HK-2 (cell line): ENCODE measurements around the gene IMPG1.
"Not testable (repeated sequence)": the region's sequence is repeated elsewhere in the genome, so short reads cannot be mapped to it uniquely, and the experiment has no call there.

Experiments used
- DNase-seq: peaks from one replicate; pipeline ENCODE4 v3.0.0-alpha.2; 2018; ENCODE audit not compliant: unreplicated experiment

IMPG1 gene

DNA sequence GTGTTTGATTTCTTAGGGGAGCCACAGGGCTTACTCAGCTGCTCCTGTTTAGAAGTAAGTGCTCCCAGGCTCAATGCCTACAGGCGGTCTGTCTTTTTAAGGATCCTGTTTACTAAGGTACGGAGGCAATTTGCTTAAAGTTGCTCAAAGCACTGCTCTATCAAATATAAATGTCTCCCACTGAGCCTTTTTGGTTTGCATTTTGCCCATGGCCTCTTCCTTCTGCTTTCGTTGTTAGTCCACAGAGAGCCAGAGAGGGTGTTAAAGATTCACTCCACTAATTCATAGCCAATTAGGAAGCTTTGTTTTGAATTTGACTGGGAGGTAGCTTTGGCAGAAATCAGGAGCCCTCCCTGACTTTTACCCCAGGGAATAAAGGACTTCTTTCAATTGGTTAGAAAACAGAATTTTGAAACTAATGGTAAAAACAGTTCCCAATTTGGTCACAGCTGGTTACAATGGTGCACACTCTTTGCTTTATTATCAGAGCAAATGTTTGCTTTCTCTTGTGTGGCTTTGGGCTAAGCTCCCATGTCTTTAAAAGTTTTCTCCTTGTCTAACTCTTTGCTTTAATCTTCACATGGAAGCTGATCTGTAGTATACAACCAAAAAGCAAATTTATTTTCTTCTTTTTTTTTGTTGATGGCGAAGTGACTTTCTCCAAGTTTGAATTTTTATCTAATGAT, 126.2 kb downstream of the IMPG1 start:
- no peak for DNase-seq

DNA sequence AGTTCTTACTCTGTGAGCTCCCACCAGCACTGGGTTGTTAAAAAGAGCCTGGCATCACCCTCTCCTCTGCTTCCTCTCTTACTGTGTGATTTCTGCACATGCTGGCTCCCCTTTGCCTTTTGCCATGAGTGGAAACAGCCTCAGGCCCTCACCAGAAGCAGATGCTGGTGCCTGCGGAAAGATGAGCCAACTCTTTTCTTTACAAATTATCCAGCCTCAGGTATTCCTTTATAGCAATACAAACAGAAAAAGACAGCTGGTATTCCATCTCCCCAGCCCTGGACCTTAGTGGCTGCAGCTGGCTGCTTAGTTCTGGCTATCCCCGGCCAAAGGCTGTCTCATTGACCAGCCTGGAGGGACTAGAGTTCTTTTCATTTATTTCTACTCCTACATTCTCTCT, 129.1 kb downstream of the IMPG1 start:
- DNase-seq, result no peak

DNA sequence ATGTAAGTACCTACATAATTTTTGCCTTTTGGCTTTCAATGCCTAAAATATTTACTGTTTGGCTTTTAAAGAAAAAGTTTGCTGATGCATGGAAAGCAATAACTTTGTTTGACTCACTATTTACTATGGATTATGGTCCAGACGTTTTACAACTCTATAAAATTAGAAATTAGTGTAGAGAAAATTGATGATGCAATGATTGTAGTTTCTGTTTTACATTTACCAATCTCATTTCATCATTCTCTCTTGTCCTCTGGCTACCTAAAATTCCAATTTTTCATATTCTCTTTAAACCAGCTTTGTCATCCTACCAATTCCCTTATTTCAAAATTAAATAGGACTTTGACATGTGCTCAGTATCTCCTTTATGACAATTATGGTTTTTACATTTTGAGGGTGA, 131.0 kb downstream of the IMPG1 start:
- DNase-seq, result no peak

DNA sequence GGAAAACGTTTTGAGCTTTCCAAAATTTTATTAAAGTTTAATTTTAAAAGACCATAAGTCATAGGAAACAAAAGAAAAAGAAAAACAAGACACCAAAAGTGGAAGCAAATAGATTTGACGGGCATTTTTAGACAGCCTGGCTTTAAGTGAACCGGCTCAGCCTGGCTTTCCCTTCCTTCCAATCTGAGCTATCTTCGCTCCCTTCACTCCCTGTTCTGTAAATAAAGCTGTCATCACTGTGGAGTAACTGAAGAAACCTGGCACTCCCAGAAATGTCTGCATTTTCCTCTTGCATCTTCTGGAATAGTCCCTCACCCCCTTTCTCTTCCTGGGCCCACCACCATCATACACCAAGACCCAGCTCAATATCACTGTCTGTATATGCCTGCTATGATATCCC, 131.9 kb downstream of the IMPG1 start:
- DNase-seq, result no peak

DNA sequence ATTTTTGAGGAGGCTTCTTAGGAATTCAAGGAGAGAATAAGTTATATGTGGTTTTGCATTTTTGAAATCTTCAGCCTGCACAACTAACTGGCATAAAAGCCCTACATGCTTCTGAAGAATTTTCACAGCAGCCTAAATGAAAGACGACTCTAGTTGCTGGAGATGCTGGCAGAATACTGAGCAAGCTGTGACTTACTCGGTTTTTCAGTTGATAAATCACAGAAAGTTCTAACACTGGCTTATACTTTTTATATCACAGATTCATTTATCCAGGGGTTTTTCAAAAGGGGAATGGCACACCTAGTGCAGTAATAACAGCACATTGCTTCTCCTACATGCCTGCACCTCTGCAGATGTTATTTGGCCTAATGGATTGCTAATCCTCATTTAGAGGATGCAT, 134.6 kb downstream of the IMPG1 start:
- DNase-seq, result no peak

DNA sequence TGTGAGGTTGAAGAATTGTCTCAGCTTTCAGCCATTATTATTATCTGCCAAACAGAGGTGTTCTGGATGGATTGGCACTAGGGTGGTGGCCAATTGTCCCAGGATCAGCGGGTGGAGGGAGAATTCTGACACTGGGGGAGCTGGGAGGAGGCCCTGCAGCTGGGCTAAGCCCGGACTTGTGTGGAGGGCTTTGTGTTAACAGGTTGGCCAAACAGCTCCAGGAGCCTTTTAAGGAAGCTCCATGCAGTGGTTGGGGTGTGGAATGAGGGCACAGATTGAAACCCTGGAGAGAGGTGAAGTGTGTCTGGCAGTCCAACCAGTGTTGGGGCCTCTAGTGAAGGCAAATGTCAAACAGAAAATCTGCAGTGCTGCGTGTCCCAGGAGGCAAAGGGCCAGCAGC, 135.8 kb downstream of the IMPG1 start:
- no peak for DNase-seq

DNA sequence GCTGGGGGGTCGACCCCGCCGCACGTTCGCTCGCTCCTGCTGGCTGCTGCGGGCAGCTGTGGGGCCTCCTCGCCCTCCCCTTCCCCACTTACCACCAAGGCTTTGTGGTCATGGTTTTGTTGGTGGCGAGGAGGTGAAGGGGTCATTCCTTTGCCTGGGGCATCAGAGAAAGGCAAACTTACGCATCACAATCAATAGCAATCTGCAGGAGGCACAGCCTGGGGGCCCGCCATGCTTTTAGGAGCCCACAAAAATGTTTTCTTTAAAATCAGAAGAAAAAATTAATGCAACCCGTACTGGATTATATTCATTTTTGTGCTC, 137.0 kb downstream of the IMPG1 start:
- no peak for DNase-seq

DNA sequence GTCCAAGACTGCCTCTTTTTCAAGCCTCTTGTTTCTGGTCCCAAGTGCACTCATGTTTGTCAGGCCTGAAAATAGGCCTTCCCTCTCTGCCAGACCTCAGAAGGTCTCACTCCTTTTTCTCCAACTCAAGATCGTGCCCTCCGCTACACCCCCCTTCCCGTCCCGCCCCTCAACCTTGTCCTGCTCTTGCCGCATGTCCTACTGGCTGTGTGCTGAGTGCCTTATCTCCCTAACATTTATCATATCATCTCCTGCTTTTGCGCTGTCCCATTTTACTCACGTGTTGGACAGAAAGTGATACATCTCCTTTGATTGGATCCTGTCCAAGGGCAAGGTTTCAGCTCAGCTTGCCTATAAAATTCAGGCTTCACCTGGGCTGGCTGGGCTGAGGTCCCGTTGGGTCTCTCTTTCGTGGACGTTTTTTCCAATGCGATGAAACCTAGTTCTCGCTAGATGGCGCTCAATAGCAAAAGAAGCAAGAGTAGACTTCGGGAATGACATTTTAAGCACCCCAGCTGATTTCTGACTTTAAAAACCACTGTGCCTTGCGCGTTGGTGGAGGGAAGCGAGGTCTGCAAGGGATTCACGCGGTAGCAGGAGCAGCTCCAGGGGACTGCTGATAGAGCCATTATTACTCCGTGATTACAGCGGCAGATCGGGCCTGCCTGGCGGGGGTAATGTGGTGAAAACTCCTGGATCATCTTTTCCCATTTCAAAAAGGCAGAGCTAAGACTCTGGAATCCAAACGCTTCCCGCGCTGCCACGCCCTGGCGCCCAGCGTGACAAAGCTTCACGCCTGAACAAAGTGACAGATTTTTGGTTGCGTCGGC, 137.6 kb downstream of the IMPG1 start:
- DNase-seq, result peak; percentile 48

DNA sequence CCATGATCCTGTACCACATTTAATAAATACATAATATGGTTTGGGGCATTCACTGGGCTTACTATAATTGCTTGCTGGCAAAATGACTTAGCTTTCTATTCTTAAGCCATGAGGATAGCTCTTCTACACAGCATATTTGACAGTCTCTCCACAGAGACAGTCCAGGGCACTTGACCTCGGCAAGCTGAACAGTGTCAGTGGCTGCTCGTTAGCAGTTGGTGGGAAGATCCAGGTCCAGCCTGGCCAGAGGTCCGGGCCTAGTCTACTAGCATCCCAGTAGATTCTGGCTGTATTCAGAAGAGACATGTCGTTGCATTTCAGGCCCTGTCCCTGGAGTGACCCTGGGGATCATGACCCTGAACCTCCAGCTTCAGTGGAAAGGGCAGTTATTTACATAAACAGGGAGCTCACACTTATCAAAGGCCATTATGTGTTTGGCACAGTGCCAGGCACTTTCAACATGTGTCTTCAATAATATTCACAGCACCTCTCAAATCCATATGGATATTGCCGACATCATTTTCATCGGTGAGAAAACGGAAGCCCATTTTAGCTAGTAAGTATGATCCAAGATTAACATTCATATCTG, 139.0 kb downstream of the IMPG1 start:
- no peak for DNase-seq

DNA sequence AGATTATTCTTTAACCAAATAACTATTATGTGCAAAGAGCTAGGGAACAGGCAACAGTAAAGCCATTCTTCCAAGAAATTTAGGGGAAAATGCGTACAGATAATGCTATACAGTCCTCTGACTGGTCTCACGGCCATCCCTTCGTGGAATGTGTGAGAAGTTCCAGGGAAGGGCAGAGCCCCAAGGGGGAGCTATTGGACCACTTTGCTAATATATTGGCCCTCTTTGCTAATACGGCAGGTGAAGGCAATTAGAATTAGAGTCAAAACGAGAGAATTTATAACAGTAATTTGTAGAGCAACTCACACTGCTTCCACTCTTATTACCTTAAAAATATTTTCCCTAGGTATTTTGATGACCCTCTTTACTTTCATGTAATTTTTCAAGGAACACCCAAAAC, 140.4 kb downstream of the IMPG1 start:
- no peak for DNase-seq

DNA sequence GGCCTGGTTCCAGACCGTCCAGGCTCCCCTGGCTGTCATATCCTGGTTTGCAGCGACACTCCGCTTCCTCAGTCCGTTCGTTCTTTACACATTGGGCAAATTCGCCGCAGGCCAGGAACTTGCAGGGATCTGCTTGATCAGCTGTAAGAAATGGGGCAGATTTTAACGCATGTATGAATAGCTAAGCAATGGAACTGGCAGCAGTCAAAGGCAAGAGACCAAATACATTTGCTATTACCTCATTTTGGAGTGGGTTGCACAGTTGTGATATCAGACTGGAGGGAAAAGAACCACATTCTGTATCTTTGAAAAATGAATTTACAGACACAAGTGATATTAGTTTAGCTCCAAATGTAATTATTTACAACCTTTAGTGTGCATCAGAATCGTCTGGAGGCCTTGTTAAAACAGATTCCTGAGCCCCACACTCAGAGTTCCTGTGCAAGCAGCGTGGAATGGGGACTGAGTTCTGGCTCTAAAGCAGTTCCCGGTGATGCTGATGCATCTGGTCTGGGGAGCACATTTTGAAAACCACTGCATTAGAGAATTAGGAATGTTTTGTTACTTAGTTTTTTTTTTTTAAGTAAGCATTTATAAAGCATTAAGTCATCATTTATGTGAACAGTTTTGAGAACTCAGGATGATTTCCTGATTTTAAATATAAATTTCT, 141.3 kb downstream of the IMPG1 start:
- no peak for DNase-seq

DNA sequence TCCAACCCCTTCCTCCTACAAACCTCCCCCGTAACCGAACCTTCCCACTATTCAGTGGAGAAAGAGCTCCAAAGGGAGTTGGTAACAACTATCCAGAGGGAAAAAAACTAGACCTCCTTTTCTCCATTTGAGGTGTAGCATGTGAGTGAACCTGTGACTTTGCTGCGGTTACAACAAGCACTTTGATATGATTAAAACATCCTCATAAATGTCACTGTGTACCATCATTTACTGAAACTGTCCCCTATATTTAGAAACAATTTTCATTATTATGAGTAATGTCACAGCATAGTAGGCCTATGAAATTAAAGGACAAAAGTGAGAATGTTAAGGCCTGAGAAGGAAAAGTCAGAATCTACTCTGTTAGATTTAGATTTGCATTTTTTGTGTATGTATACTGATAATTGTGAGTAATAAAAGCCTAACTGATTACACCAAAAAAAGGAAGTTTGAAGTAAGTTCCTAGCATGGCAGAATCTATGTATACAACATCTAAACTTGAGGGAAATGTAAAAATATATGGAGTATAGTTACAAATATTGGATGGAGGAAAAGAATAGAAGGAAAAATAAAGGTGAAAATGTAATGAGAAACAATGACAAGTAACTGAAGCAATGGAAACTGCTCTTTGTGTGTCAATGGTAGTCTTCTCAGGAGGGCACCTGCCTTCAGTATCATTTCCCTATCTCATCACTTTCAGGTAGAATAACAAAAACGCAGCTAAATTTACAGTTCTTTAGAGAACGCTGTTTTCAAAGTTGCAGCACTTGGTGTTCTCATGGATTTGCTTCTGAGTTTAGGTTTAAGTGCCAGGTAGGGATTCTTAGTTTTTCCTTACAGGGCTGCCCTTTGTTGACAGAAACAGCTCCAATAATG, 145.9 kb downstream of the IMPG1 start:
- no peak for DNase-seq

DNA sequence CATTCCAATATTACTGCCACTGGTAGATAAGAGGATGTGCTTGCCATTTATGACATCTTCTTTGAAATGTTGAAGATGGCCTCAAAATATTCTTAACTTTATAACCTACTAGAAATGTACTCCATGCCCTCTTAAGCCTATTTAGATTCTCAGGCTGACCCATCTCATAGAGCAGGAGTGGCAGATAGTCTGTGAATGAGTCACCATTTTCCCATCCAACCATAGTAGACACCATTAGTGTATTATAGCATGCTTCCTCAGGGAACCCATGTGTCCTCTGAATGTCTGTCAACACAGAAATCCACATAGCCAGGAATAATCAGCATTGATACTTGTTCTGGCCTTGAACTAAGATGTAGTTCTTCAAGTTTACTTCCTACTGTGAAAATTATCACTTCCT, 150.2 kb downstream of the IMPG1 start:
- no peak for DNase-seq

DNA sequence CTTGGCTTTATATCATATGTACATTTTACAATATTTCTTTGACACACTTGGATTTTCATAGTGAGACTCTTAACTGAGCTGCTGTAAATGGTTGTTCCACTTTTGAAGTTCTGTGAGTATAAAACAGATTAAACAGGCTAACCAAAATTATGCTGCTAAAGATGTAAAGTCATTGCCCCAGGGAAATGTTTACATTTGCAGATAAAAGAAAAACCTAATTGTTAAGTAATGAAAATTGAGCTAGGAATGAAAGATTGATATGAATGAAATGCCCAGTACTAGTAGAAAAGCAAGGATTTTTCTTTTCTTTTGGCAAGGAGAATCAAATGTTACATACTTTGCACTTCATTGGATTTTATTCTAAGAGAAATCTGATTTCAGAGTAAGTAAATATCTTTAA, 159.4 kb downstream of the IMPG1 start:
- no peak for DNase-seq

DNA sequence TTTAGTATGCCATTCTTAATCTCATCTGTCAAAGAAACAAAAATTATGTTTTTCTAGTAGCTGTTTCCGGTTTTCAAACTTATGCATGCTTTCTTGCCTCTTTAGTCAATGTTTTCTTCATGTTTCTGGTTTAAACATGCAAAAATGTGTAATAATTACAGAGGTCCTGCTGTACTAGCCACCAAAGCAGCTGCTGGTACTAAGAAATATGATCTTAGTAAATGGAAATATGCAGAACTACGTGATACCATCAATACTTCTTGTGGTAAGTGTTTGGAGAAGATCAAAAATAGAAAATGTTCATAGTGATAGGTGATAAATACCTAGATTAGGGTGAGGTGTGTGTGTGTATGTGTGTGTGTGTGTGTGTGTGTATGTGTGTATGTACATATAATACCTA, 165.0 kb downstream of the IMPG1 start:
- DNase-seq, result no peak

DNA sequence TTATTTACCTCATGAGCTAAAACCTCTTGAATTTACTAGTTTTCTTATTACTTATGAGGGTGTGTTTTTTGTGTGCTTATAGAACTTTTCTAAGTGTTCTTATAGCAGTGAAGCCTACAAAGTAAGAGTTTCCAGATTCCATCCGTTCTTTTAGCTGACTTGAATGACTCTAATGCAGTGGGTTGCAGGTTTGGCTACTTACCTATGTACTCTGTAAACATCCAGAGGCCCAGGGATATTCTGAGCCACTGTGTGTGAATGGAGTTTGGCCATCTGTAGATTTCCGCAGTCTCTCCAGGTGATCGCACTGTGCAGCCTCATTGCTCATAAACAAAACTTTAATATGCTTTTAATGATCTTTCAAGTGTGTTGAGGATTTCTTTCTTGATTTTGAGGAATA, 165.6 kb downstream of the IMPG1 start:
- DNase-seq, result no peak

DNA sequence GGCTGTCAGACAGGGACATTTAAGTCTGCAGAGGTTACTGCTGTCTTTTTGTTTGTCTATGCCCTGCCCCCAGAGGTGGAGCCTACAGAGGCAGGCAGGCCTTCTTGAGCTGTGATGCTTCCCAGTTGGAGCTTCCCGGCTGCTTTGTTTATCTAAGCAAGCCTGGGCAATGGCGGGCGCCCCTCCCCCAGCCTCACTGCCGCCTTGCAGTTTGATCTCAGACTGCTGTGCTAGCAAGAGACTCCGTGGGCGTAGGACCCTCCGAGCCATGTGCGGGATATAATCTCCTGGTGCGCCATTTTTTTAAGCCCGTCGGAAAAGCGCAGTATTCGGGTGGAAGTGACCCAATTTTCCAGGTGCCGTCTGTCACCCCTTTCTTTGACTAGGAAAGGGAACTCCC, 167.3 kb downstream of the IMPG1 start:
- DNase-seq, result not testable (repeated sequence)

DNA sequence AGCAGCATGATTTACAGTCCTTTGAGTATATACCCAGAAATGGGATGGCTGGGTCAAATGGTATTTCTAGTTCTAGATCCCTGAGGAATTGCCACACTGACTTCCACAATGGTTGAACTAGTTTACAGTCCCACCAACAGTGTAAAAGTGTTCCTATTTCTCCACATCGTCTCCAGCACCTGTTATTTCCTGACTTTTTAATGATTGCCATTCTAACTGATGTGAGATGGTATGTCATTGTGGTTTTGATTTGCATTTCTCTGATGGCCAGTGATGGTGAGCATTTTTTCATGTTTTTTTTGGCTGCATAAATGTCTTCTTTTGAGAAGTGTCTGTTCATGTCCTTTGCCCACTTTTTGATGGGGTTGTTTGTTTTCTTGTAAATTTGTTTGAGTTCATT, 172.2 kb downstream of the IMPG1 start:
- DNase-seq, result not testable (repeated sequence)

DNA sequence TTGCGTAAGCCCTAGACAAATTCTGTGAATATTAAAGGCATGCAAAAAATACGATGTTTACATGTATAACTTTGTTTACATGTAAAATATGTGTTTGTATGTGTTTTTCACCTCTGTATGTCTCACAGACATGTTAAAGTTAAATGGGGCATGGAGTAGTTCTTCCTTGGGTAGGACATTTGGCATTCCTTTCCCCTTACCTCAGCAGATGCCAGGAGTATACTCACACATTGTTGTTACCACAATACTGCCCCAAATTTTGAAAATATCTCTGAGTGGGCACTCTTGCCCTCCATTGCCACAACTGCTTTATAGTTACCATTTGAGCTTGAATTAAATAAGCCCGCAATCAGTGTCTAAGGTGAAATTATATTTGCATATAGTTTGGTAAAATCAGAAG, 175.9 kb downstream of the IMPG1 start:
- no peak for DNase-seq

DNA sequence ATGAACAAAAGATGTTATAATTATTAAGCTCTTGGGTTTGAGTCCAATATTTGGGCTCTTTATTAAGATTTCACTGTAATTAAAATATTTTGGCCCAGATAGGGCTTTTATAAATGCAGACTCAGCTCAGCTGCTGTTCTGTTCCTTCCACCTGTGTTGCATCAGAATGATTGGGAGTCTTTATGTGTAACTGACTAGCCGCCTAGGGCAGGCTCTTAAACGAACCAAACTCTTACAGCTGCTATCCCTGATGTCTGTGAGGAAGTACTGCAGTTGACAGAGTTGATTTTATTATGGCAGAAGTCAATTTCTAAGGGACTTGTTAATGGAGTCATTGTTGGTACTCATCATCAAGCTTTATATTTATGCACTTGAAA, 178.7 kb downstream of the IMPG1 start:
- no peak for DNase-seq

DNA sequence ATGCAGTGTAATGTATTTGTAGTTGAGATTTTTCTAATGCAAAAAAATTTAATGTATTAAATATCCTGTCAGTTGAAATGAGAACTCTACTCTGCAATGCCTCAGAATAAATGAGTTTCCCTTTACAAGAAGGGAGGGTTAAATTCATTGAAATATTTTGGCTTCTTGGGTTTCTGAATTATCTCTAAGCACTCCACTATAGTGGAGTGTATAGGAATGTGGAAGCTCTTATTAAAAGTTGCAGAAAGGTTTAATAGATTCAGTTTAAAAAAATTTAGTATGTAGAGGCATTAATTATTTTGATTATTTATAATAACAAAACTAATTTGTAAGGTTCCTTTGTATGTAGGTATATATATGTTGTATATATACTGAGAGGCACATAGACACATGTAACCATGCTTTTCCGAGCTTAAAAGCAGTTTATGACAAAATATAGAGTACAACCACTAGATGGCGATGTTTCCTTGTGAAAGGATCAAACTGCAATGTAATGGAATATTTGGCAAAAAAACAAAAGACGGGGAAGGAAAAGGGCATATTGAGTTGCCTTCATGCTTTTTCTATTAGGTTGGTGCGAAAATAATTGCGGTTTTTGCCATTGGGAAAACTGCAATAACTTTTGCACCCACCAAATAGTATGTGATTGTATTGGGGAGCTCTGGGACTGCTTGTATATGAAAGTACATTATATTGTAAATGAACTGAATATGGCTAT, 179.2 kb downstream of the IMPG1 start:
- DNase-seq, result no peak
